ENCODE data around the gene SMARCC1. TPM values are rescaled to one million over a fixed set of nuclear protein-coding genes. Genes with fewer than 3 reads are reported as not detected.

The SMARCC1 gene
- total RNA-seq, 4 donors from 2014 or later, result 25.0 to 110 (median 56.4) TPM

DNA sequence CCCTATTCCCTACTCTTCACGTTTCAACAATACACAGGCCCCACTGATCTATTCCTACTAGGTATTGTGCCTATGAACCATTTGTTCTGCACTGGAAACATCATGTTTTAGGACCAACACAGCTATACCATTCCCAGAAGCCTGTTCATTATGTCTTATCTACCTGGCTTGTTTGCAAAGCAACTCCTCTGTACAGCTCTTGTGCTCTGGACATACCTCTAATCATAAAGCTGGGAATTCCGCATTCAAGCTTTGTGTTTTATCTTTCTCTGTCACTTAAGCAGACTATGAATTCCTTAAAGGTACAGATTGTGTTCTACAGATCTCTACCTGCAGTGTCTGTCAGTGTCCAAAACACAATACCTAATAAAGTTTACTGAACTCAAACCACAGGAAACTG is 115.6 kb downstream of the SMARCC1 start:
- Histone ChIP-seq H3K27ac (no peak overlapping the region), H3K27me3 (no peaks in the 10 kb centered on the region), H3K36me3 (peaks cover 0 to 51% (median 5%) of the 10 kb centered on the region in 3 donors), H3K4me1 (no peaks in the 10 kb centered on the region), H3K4me3 (no peak overlapping the region), H3K9me3 (no peaks in the 10 kb centered on the region)
- no peak for TF ChIP-seq POLR2A (IDR thresholded peaks at IDR 0.05)
- TF ChIP-seq, protein P1, sequence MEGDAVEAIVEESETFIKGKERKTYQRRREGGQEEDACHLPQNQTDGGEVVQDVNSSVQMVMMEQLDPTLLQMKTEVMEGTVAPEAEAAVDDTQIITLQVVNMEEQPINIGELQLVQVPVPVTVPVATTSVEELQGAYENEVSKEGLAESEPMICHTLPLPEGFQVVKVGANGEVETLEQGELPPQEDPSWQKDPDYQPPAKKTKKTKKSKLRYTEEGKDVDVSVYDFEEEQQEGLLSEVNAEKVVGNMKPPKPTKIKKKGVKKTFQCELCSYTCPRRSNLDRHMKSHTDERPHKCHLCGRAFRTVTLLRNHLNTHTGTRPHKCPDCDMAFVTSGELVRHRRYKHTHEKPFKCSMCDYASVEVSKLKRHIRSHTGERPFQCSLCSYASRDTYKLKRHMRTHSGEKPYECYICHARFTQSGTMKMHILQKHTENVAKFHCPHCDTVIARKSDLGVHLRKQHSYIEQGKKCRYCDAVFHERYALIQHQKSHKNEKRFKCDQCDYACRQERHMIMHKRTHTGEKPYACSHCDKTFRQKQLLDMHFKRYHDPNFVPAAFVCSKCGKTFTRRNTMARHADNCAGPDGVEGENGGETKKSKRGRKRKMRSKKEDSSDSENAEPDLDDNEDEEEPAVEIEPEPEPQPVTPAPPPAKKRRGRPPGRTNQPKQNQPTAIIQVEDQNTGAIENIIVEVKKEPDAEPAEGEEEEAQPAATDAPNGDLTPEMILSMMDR (IDR thresholded peaks at IDR 0.05), result no peak
- no peak for DNase-seq

DNA sequence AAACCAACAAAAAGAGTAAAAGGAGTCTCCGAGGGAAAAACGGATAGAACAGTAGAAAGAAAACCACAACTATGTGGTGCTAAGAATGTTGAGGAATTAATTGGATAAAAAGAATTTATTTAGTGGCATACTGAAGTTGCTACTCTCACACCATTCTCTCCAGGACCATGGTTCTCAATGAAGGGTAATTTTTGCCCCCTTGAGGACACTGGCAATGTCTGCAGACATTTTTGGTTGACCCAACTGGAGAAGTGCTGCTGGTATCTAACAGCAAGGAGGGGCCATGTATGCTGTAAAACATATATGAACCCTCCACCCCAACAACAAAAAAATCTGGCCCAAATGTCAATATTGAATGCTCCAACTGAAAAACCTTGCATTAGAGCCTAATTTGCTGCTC is 117.2 kb downstream of the SMARCC1 start:
- H3K36me3 ChIP-seq, result peaks cover 0 to 38% (median 0%) of the 10 kb centered on the region in 3 donors
- H3K27me3 ChIP-seq, result no peaks in the 10 kb centered on the region
- H3K27ac ChIP-seq, result no peak overlapping the region
- H3K4me3 ChIP-seq, result no peak overlapping the region
- H3K4me1 ChIP-seq, result no peaks in the 10 kb centered on the region
- no peaks in the 10 kb centered on the region for H3K9me3 ChIP-seq
- TF ChIP-seq, protein P1 (IDR thresholded peaks at IDR 0.05), result no peak
- no peak for TF ChIP-seq POLR2A (IDR thresholded peaks at IDR 0.05)
- DNase-seq, result no peak

DNA sequence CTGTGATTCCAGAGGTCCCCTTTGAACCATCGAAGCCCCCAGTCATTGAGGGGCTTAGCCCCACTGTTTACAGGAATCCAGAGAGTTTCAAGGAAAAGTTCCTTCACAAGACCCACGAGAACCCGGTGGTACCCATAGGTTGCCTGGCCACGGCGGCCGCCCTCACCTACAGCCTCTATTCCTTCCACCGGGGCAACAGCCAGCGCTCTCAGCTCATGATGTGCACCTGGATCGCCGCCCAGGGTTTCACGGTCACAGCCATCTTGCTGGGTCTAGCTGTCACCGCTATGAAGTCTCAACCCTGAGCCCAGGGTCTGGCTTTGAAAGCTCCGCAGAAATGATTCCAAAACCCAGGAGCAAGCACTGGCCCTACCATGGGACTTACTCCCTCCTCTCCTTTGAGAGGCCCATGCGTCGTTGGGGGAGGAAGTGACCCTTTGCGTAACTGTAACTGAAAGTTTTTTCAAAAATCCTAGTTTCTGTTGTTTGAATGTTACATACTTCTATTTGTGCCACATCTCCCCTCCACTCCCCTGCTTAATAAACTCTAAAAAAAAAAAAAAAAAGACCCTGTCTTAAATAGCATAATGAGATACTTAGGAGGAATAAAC is 118.0 kb downstream of the SMARCC1 start:
- no peak overlapping the region for H3K4me3 ChIP-seq
- TF ChIP-seq, protein P1 (IDR thresholded peaks at IDR 0.05), result no peak
- no peaks in the 10 kb centered on the region for H3K4me1 ChIP-seq
- H3K27me3 ChIP-seq, result no peaks in the 10 kb centered on the region
- H3K9me3 ChIP-seq, result no peaks in the 10 kb centered on the region
- H3K27ac ChIP-seq, result no peak overlapping the region
- DNase-seq, result no peak
- peaks cover 0 to 36% (median 0%) of the 10 kb centered on the region in 3 donors for H3K36me3 ChIP-seq

DNA sequence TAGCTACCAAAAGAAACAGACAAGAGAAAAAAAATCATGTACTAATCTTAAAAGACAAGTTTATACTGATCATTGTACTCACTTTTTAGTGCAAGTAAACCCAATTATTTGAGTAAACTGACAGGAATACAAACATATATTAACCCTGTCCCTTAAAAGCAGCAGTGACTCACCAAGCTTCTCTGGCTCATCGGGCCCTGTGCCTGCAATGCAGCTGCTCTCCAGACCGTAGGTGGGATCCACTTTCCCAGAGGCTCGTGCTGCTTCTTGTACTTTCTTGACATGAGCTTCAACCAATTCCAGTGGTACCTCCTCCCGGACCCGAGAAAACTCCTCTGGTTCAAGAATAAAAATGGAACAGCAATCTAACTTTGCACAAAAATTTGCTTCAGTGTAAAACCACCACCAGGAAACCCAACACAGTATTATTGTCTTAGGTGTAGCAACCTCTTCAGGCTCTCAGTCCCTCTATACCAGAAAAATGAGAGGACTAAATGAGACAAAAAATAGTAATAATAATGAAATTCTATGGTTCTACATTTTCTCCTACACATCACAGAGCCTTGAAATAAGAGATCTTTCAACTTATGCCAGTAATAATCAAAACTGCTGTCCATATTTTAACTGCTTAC is 120.5 kb downstream of the SMARCC1 start:
- DNase-seq, result no peak
- Histone ChIP-seq H3K36me3 (peaks cover 0 to 39% (median 0%) of the 10 kb centered on the region in 3 donors), H3K4me1 (no peaks in the 10 kb centered on the region), H3K27ac (no peak overlapping the region), H3K27me3 (no peaks in the 10 kb centered on the region), H3K4me3 (no peak overlapping the region), H3K9me3 (no peaks in the 10 kb centered on the region)
- TF ChIP-seq POLR2A (IDR thresholded peaks at IDR 0.05), result no peak
- TF ChIP-seq, protein P1 (IDR thresholded peaks at IDR 0.05), result no peak

DNA sequence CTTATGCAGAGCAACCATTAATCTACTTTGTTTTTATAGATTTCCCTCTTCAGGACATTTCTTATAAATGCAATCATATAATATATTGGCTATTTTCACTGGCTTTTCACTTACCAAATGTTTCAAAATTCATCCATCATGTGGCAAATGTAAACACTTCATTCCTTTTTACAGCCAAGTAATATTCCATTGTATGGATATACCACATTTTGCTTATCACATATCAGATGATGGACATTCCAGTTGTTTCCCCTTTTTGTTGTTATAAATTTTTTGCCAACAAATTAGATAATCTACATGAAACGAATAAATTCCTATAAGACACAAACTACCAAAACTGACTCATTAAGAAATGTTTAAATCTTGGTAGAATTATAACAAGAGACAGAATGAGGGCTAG is 123.2 kb downstream of the SMARCC1 start:
- TF ChIP-seq POLR2A (IDR thresholded peaks at IDR 0.05), result no peak
- TF ChIP-seq, protein P1 (IDR thresholded peaks at IDR 0.05), result no peak
- Histone ChIP-seq H3K27ac (no peak overlapping the region), H3K36me3 (peaks cover 0 to 33% (median 0%) of the 10 kb centered on the region in 3 donors), H3K4me1 (no peaks in the 10 kb centered on the region), H3K4me3 (no peak overlapping the region), H3K27me3 (no peaks in the 10 kb centered on the region), H3K9me3 (no peaks in the 10 kb centered on the region)
- DNase-seq, result no peak
